Muscle layer of colon (tissue), 2 donors: ENCODE results near the gene CDAN1.

Experiments used
- H3K27ac ChIP-seq: one replicate; pipeline ENCODE4 v1.7.0; 2013; ENCODE audit warnings: low read depth, mild to moderate bottlenecking, low read length, moderate library complexity
- H3K27me3 ChIP-seq, 2 donors: one replicate each; pipeline ENCODE4 v1.7.0; 2013; ENCODE audit warnings: low read length in 2 of 2, mild to moderate bottlenecking in 2 of 2; ENCODE audit not compliant: insufficient read depth in 2 of 2, control insufficient read depth in 1 of 2
- H3K36me3 ChIP-seq: one replicate; pipeline ENCODE4 v1.7.0; 2013; ENCODE audit warnings: mild to moderate bottlenecking, low read length; ENCODE audit not compliant: insufficient read depth
- H3K4me1 ChIP-seq: one replicate; pipeline ENCODE4 v1.7.0; 2013; ENCODE audit warnings: mild to moderate bottlenecking, low read length; ENCODE audit not compliant: insufficient read depth
- H3K4me3 ChIP-seq, 2 donors: one replicate each; pipeline ENCODE4 v1.7.0; 2013; ENCODE audit warnings: low read length in 2 of 2, low read depth in 1 of 2, mild to moderate bottlenecking in 1 of 2, moderate library complexity in 1 of 2
- H3K9ac ChIP-seq: one replicate; pipeline ENCODE4 v1.7.0; 2013; ENCODE audit warnings: low read length
- H3K9me3 ChIP-seq: one replicate; pipeline ENCODE4 v1.7.0; 2013; ENCODE audit warnings: mild to moderate bottlenecking, low read length
- donor health status: abdominal sarcoma.
- donor health status: Adenocarcinoma of cecum.

Gene CDAN1

DNA sequence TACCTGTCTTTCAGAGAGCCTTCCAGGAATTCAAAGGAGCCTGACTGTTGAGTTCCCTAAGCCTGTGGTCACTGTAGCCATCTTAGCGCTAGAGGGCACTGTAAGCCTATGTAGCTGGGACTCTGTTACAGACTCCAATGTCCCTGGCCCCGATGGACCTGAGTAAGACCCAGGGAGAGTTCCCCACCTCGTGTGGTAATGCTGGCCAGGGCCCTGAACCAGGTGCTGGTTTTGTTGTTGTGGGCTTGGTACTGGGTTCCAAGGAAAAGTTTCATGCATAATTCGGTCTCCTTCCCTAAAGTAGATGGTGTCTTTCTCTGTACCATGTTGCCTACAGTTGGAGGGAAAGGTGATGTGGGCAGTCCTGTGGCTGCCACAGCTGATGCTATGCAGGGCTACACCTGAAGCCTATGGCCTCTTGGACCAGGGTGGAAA lies 32.4 kb downstream of the CDAN1 start:
- H3K9me3 ChIP-seq, result no peaks in the 10 kb centered on the region
- H3K36me3 ChIP-seq, result peaks cover 28% of the 10 kb centered on the region
- H3K4me3 ChIP-seq, result no peak overlapping the region
- peaks cover 18% of the 10 kb centered on the region for H3K4me1 ChIP-seq
- no peak overlapping the region for H3K27ac ChIP-seq
- H3K9ac ChIP-seq, result no peak overlapping the region
- no peaks in the 10 kb centered on the region for H3K27me3 ChIP-seq

DNA sequence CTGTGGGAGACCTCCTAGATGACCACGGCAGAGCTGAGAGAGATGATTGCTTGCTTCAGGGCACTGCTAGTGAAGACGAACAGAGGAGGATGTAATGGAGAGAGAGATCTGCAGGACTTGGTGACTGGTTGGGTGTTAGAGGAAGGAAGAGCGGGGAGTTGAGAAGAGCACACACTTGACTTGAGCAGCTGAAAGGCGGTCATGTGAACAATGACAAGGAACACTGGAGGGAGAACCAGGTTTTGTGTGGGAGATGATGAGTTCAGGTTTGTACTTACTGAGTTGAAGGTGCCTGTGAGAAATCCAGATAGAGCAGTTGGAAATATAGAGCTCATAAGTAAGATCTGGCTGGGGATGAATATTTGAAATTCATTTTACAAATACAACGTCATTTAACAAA lies 40.3 kb downstream of the CDAN1 start:
- no peaks in the 10 kb centered on the region for H3K4me1 ChIP-seq
- H3K27ac ChIP-seq, result no peak overlapping the region
- peaks cover 81% of the 10 kb centered on the region for H3K36me3 ChIP-seq

DNA sequence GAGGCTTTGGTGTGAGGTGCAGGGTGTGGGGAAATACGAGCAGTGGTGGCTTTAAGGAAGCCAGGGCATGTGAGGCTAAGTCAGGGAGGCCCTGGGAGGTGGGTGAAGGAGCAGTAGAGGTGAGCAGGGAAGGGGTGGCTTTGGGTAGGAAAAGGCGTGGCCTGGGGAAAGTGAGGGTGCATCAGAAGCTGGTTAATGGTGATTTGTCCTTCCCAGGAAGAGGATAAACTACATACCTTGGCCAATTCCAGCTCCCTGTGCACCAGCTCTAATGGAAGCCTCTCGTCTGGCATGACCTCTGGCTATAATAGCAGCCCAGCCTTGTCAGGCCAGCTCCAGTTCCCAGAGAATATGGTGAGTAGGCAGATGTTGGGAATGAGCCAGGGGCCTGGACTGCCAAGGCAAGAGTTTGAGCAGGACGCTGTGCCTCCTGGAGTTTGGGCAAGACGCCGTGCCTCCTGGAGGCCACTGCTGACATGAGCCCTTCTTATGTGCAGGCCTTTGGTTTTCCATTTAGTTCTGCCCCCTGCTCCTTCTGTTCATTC lies 41.3 kb downstream of the CDAN1 start:
- no peaks in the 10 kb centered on the region for H3K27me3 ChIP-seq
- peaks cover 77% of the 10 kb centered on the region for H3K36me3 ChIP-seq
- H3K4me1 ChIP-seq, result no peaks in the 10 kb centered on the region
- no peak overlapping the region for H3K4me3 ChIP-seq
- H3K27ac ChIP-seq, result no peak overlapping the region
- H3K9ac ChIP-seq, result no peak overlapping the region
- no peaks in the 10 kb centered on the region for H3K9me3 ChIP-seq

More for the DNA sequence above, 40.3 kb downstream of the CDAN1 start:
- Histone ChIP-seq H3K9me3 (no peaks in the 10 kb centered on the region), H3K27me3 (no peaks in the 10 kb centered on the region), H3K4me3 (no peak overlapping the region), H3K9ac (no peak overlapping the region)

DNA sequence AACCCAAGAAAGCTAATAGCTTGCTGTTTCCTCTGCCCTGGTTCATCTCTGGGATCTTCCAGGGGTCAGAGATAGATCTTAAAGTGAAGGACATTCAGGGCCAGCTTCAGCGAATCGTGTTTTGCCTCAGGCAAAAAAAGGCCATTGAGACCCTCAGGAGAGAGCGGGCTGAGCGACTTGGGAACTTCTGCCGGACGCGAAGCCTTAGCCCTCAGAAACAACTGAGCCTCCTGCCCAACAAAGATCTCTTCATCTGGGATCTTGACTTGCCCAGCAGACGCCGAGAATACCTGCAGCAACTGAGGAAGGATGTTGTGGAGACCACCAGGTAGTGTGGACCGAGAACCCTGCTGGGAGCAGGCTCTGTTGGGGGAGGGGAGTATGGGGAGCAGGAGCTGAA lies 42.5 kb downstream of the CDAN1 start:
- H3K9ac ChIP-seq, result no peak overlapping the region
- no peaks in the 10 kb centered on the region for H3K9me3 ChIP-seq
- peaks cover 81% of the 10 kb centered on the region for H3K36me3 ChIP-seq

DNA sequence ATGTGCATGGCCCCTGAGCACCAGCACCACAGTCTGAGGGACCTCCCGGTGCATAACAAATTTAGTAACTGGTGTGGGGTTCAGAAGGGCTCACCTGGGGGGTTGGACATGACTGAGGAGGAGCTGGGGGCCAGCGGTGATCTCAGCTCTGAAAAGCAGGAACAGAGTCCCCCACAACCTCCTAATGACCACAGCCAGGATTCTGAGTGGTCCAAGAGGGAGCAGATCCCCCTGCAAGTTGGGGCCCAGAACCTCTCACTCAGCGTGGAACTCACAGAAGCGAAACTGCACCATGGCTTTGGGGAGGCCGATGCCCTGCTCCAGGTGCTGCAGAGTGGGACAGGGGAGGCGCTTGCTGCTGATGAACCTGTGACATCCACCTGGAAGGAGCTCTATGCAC lies 43.0 kb downstream of the CDAN1 start:
- H3K4me1 ChIP-seq, result no peaks in the 10 kb centered on the region
- H3K27me3 ChIP-seq, result no peaks in the 10 kb centered on the region
- H3K9me3 ChIP-seq, result no peaks in the 10 kb centered on the region
- H3K36me3 ChIP-seq, result peaks cover 86% of the 10 kb centered on the region
- H3K27ac ChIP-seq, result no peak overlapping the region
- H3K9ac ChIP-seq, result no peak overlapping the region
- no peak overlapping the region for H3K4me3 ChIP-seq

More for the DNA sequence above, 42.5 kb downstream of the CDAN1 start:
- H3K27ac ChIP-seq, result no peak overlapping the region
- H3K4me1 ChIP-seq, result no peaks in the 10 kb centered on the region
- H3K27me3 ChIP-seq, result no peaks in the 10 kb centered on the region
- no peak overlapping the region for H3K4me3 ChIP-seq

DNA sequence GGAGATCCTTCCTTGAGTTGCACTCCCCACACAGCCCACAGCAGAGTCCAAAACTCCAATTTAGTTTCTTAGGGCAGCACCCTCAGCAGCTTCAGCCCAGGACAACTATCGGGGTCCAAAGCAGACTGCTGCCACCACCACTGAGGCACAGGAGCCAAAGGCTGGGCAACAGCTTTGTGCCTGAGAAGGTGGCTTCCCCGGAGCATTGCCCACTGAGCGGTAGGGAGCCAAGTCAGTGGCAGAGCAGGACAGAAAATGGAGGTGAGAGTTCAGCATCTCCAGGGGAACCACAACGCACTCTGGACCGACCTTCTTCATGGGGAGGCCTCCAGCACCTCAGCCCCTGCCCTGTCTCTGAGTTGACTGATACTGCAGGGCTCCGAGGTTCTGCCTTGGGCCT lies 43.4 kb downstream of the CDAN1 start:
- Histone ChIP-seq H3K36me3 (peaks cover 87% of the 10 kb centered on the region), H3K4me1 (no peaks in the 10 kb centered on the region), H3K9me3 (no peaks in the 10 kb centered on the region), H3K27ac (no peak overlapping the region), H3K27me3 (no peaks in the 10 kb centered on the region), H3K9ac (no peak overlapping the region), H3K4me3 (no peak overlapping the region)

DNA sequence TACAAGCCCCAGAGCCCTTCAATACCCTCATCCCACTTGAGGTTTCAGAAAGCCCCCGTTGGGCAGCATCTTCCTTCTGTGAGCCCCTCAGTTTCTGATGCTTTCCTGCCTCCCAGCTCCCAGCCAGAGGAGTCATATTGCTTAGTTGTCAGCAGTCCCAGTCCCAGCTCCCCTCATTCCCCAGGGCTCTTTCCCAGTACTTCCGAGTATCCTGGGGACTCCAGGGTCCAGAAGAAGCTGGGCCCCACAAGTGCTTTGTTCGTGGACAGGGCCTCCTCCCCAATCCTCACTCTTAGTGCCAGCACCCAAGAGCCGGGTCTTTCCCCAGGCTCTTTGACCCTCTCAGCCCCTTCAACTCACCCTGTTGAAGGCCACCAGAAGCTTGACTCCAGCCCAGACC lies 43.9 kb downstream of the CDAN1 start:
- Histone ChIP-seq H3K4me1 (no peaks in the 10 kb centered on the region), H3K9ac (no peak overlapping the region), H3K27me3 (no peaks in the 10 kb centered on the region), H3K27ac (no peak overlapping the region), H3K36me3 (peaks cover 87% of the 10 kb centered on the region), H3K9me3 (no peaks in the 10 kb centered on the region), H3K4me3 (no peak overlapping the region)

DNA sequence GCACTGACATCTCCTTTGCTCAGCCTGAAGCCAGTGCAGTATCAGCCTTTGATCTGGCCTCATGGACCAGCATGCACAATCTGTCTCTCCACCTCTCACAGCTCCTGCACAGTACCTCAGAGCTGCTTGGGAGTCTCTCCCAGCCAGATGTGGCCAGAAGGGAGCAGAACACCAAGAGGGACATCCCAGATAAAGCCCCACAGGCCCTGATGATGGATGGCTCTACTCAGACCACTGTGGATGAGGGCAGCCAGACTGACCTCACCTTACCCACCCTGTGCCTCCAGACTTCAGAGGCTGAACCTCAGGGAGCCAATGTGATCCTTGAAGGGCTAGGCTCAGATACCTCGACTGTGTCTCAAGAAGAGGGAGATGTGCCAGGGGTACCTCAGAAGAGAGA lies 44.4 kb downstream of the CDAN1 start:
- Histone ChIP-seq H3K36me3 (peaks cover 87% of the 10 kb centered on the region), H3K4me3 (no peak overlapping the region), H3K4me1 (no peaks in the 10 kb centered on the region), H3K27me3 (no peaks in the 10 kb centered on the region), H3K9me3 (no peaks in the 10 kb centered on the region), H3K9ac (no peak overlapping the region), H3K27ac (no peak overlapping the region)

DNA sequence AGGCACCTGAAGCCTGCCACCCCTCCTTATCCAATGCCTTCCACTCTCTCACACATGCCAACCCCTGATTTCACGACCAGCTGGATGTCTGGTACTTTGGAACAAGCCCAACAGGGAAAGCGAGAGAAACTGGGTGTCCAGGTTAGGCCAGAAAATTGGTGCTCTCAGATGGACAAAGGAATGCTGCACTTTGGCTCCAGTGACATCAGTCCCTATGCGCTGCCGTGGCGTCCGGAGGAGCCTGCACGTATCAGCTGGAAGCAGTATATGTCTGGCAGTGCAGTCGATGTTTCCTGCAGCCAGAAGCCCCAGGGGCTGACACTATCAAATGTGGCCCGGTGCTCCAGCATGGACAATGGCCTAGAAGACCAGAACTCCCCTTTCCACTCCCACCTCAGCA lies 45.2 kb downstream of the CDAN1 start:
- Histone ChIP-seq H3K9me3 (no peaks in the 10 kb centered on the region), H3K4me1 (no peaks in the 10 kb centered on the region), H3K36me3 (peaks cover 87% of the 10 kb centered on the region), H3K27ac (no peak overlapping the region), H3K9ac (no peak overlapping the region), H3K4me3 (no peak overlapping the region), H3K27me3 (no peaks in the 10 kb centered on the region)

DNA sequence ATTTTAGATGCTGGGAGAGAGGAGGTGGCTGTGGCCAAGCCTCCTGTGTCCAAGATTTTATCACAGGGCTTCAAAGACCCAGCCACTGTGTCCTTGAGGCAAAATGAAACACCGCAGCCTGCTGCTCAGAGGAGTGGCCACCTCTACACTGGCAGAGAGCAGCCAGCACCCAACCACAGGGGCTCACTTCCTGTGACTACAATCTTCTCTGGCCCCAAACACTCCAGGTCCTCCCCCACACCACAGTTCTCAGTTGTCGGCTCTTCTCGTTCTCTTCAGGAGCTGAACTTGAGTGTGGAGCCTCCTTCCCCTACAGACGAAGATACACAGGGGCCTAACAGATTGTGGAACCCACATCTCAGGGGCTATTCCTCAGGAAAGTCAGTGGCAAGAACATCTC lies 45.6 kb downstream of the CDAN1 start:
- no peak overlapping the region for H3K4me3 ChIP-seq
- H3K9ac ChIP-seq, result no peak overlapping the region
- H3K4me1 ChIP-seq, result no peaks in the 10 kb centered on the region
- H3K9me3 ChIP-seq, result no peaks in the 10 kb centered on the region
- H3K27me3 ChIP-seq, result no peaks in the 10 kb centered on the region
- H3K36me3 ChIP-seq, result peaks cover 87% of the 10 kb centered on the region
- no peak overlapping the region for H3K27ac ChIP-seq

DNA sequence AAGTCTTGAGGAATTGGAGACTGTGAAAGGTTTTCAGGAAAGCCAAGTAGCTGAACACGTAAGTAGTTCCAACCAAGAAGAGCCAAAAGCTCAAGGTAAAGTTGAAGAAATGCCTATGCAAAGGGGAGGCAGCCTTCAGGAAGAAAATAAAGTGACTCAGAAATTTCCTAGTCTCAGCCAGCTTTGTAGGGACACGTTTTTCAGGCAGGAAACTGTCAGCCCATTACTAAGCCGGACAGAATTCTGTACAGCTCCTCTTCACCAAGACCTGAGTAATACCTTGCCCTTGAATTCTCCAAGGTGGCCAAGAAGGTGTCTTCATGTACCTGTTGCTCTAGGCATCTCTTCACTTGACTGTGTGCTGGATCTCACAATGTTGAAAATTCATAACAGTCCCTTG lies 48.6 kb downstream of the CDAN1 start:
- Histone ChIP-seq H3K27me3 (no peaks in the 10 kb centered on the region), H3K4me1 (no peaks in the 10 kb centered on the region), H3K9ac (no peak overlapping the region), H3K36me3 (peaks cover 84% of the 10 kb centered on the region), H3K9me3 (no peaks in the 10 kb centered on the region), H3K27ac (no peak overlapping the region), H3K4me3 (no peak overlapping the region)

DNA sequence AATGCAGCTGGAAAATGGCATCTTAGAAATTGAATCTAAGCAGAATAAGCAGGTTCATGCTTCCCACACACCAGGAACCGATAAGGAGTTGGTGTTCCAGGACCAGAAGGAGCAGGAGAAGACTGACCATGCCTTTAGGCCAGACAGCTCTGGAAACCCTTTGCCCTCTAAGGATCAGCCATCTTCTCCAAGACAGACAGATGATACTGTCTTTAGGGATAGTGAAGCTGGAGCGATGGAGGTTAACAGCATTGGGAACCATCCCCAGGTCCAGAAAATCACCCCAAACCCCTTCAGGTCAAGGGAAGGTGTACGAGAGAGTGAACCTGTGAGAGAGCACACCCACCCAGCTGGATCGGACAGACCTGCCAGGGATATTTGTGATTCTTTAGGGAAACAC lies 49.2 kb downstream of the CDAN1 start:
- H3K36me3 ChIP-seq, result peaks cover 84% of the 10 kb centered on the region
- H3K4me3 ChIP-seq, result no peak overlapping the region
- H3K27ac ChIP-seq, result no peak overlapping the region
- H3K9me3 ChIP-seq, result no peaks in the 10 kb centered on the region
- no peak overlapping the region for H3K9ac ChIP-seq
- H3K27me3 ChIP-seq, result no peaks in the 10 kb centered on the region
- no peaks in the 10 kb centered on the region for H3K4me1 ChIP-seq
